OCI-M1 (cell line): Measurements from ENCODE around the gene TMPO.
"Not testable (repeated sequence)": the region's sequence is repeated elsewhere in the genome, so short reads cannot be mapped to it uniquely, and the experiment has no call there.

Source experiments
- DNase-seq: peaks from one replicate; lab custom pipeline; 2025; lab: John Stamatoyannopoulos, UW

Gene TMPO

GRCh38 chr12:98579347-98579746, 64.0 kb downstream of the TMPO start:
- DNase-seq = no peak

- no peak for DNase-seq
Measured at GRCh38 chr12:98579835-98580234, 64.4 kb downstream of the TMPO start.

- DNase-seq = no peak
Measured at GRCh38 chr12:98580695-98581094, 65.3 kb downstream of the TMPO start.

GRCh38 chr12:98581101-98581500, 65.7 kb downstream of the TMPO start:
- DNase-seq = no peak

GRCh38 chr12:98582093-98582492, 66.7 kb downstream of the TMPO start:
- DNase-seq = no peak

- DNase-seq = no peak
Measured at GRCh38 chr12:98587084-98587483, 71.7 kb downstream of the TMPO start.

- peak; percentile 32 for DNase-seq
Measured at GRCh38 chr12:98591209-98591608, 75.8 kb downstream of the TMPO start.

- DNase-seq = peak; percentile 77
Measured at GRCh38 chr12:98592825-98593322, 77.5 kb downstream of the TMPO start.

GRCh38 chr12:98593351-98594049, 78.1 kb downstream of the TMPO start, which contains the start of gene SLC25A3:
Gene SLC25A3, plus strand, starts transcription at chr12:98593686. Its CDS starts 293 bp downstream, at chr12:98593979.
- peak; percentile 98 for DNase-seq

- DNase-seq = peak; percentile 57
Measured at GRCh38 chr12:98594050-98594835, 78.9 kb downstream of the TMPO start.

GRCh38 chr12:98595243-98595988, 80.0 kb downstream of the TMPO start:
- no peak for DNase-seq

GRCh38 chr12:98597313-98597712, 81.9 kb downstream of the TMPO start:
- DNase-seq = not testable (repeated sequence)
